Thyroid gland (tissue), 4 donors: ENCODE measurements around the gene TESPA1. TPM values are rescaled to one million over a fixed set of nuclear protein-coding genes. Genes with fewer than 3 reads are reported as not detected.

Experiments used
- DNase-seq, 2 donors: peaks; one replicate each; pipeline ENCODE4 v3.0.0-alpha.2; 2019
- H3K27ac ChIP-seq, 3 donors: fragments of 200-600 bp; sonication (generic); 1 replicate in 2 of 3; 2 replicates in 1 of 3; pipeline ENCODE4 v1.5.1; 2016 to 2019; ENCODE audit warnings: mild to moderate bottlenecking in 1 of 3, moderate library complexity in 1 of 3
- H3K27me3 ChIP-seq: fragments of 200-600 bp; sonication (generic); one replicate; pipeline ENCODE4 v1.5.1; 2019
- H3K36me3 ChIP-seq, 2 donors: fragments of 200-600 bp; sonication (generic); one replicate each; pipeline ENCODE4 v1.5.1; 2016 to 2019
- H3K4me1 ChIP-seq, 2 donors: fragments of 200-600 bp; sonication (generic); one replicate each; pipeline ENCODE4 v1.5.1; 2017 to 2019
- H3K4me3 ChIP-seq, 3 donors: fragments of 200-600 bp; sonication (generic); replicated peaks in 1 of 3; 1 replicate in 2 of 3; 2 replicates in 1 of 3; pipeline ENCODE4 v1.5.1; 2016; ENCODE audit warnings: mild to moderate bottlenecking in 1 of 3
- H3K9me3 ChIP-seq: fragments of 200-600 bp; sonication (generic); one replicate; pipeline ENCODE4 v1.5.1; 2017
- CTCF ChIP-seq, 6 experiments: fragments of 200-600 bp in 3 of 6; fragments of 450-650 bp in 3 of 6; sonication (generic) in 3 of 6; IDR thresholded peaks; one replicate each; pipeline ENCODE4 v1.5.1; 2016 to 2019; ENCODE audit warnings: antibody characterized with exemption in 6 of 6, mild to moderate bottlenecking in 2 of 6, inconsistent platforms in 1 of 6, moderate library complexity in 1 of 6
- POLR2A ChIP-seq, 2 donors: fragments of 450-650 bp; IDR thresholded peaks; one replicate each; pipeline ENCODE4 v1.6.1; 2017; ENCODE audit warnings: antibody characterized with exemption in 2 of 2, mild to moderate bottlenecking in 2 of 2, moderate library complexity in 1 of 2
- WGBS, 2 donors: methylation state at CpG; one replicate each; pipeline ENCODE4 v1.1.5; 2017; 5-methylcytosine and 5-hydroxymethylcytosine counted together
- intact Hi-C: fragments of 100-400 bp; cut with DNase I; formaldehyde crosslinking; loops from one replicate; pipeline ENCODE4 v1.15.1; 2023
- total RNA-seq, 4 donors: library from RNA; depleted of rRNA; stranded (reverse); fragments of >200 nt; gene quantifications; one replicate each; pipeline ENCODE4 v1.2.3, GENCODE V29; 2016

TESPA1 gene
- total RNA-seq, 4 donors from 2014 or later = 0.83 to 2.5 (median 2.0) TPM; not detected in 1

DNA sequence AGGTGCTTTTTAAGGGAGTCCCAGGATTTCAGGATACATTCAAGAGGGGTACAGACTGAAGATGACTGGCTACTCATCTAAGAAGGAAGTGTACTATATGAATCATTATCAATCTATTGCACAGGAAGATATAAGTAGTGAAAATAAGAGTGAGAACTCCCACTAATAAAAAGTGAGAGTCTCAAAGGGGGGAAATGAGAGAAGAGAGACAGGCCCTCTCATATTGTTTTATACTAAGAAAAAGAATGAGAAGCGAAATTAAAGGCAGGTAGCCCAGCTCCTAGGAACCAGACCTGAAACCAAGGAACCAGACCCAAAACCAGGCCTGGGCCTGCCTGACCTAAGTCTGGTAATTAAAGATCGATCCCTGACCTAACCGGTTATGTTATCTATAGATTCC is 54.6 kb downstream of the TESPA1 start:
- 64 to 92% methylated on average over 3 of the region's 3 CpGs for WGBS, 2 donors
- TF ChIP-seq CTCF (IDR thresholded peaks at IDR 0.05) (no peak), POLR2A (IDR thresholded peaks at IDR 0.05) (no peak)

DNA sequence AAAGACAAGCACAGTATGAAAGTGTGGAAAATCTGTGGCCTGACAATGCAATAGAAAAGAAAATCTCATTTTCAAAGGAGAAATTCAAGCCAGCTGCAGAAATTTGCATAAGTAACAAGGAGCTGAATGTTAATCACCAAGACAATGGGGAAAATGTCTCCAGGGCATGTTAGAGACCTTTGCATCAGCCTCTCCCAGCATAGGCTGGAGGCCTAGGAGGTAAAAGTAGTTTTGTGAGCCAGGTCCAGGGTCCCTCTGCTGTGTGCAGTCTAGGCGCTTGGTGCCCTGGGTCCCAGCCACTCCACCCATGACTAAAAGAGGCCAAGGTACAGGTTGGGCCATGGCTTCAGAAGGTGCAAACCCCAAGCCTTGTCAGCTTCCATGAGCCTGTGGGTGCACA is 58.3 kb downstream of the TESPA1 start:
- DNase-seq = no peak
- no peaks in the 10 kb centered on the region for H3K36me3 ChIP-seq
- TF ChIP-seq CTCF (IDR thresholded peaks at IDR 0.05) (no peak), POLR2A (IDR thresholded peaks at IDR 0.05) (no peak)
- no peaks in the 10 kb centered on the region for H3K9me3 ChIP-seq
- intact Hi-C loops = no loop called here
- no peak overlapping the region for H3K27ac ChIP-seq
- WGBS, 2 donors = 86 to 100% methylated on average over 1 of the region's 1 CpG
- no peaks in the 10 kb centered on the region for H3K27me3 ChIP-seq
- H3K4me1 ChIP-seq = no peaks in the 10 kb centered on the region
- H3K4me3 ChIP-seq = no peak overlapping the region

More for the DNA sequence above, 54.6 kb downstream of the TESPA1 start:
- Histone ChIP-seq H3K27me3 (no peaks in the 10 kb centered on the region), H3K9me3 (no peaks in the 10 kb centered on the region), H3K4me1 (no peaks in the 10 kb centered on the region), H3K36me3 (no peaks in the 10 kb centered on the region), H3K4me3 (no peak overlapping the region), H3K27ac (no peak overlapping the region)
- intact Hi-C loops = no loop called here
- no peak for DNase-seq

- no peak overlapping the region for H3K4me3 ChIP-seq
- WGBS, 2 donors = 67 to 69% methylated on average over 8 of the region's 8 CpGs
- H3K27me3 ChIP-seq = no peaks in the 10 kb centered on the region
- no peak for DNase-seq
- TF ChIP-seq CTCF (IDR thresholded peaks at IDR 0.05) = no peak
- TF ChIP-seq POLR2A (IDR thresholded peaks at IDR 0.05) = no peak
- no peaks in the 10 kb centered on the region for H3K36me3 ChIP-seq
- no peak overlapping the region for H3K27ac ChIP-seq
- H3K9me3 ChIP-seq = no peaks in the 10 kb centered on the region
- intact Hi-C loops = no loop called here
- no peaks in the 10 kb centered on the region for H3K4me1 ChIP-seq
These were observed 59.4 kb downstream of the TESPA1 start for GRCh38 chr12:54924972-54925707.

- no peak for TF ChIP-seq CTCF (IDR thresholded peaks at IDR 0.05)
- no peak for TF ChIP-seq POLR2A (IDR thresholded peaks at IDR 0.05)
- intact Hi-C loops = no loop called here
- 85 to 87% methylated on average over 20 to 21 of the region's 21 CpGs for WGBS, 2 donors
- Histone ChIP-seq H3K27me3 (no peaks in the 10 kb centered on the region), H3K27ac (no peak overlapping the region), H3K9me3 (no peaks in the 10 kb centered on the region), H3K36me3 (no peaks in the 10 kb centered on the region), H3K4me3 (no peak overlapping the region), H3K4me1 (no peaks in the 10 kb centered on the region)
- DNase-seq = no peak
These were observed 67.5 kb downstream of the TESPA1 start for GRCh38 chr12:54917001-54917488.

Other genes with a start within 250 kb of the TESPA1 start
- not detected for gene MUCL1, start 130.2 kb downstream of the TESPA1 start, total RNA-seq
- not detected for gene NEUROD4, start 35.2 kb upstream of the TESPA1 start, total RNA-seq
- not detected for gene OR9K2, start 141.6 kb upstream of the TESPA1 start, total RNA-seq
- gene OR10A7, start 236.3 kb upstream of the TESPA1 start, total RNA-seq = not detected